NCI-H82 treated with DMSO at 0.1 percent for 48 hours (cell line): ENCODE results near the gene NOXA1.

Source experiments
- DNase-seq: peaks from one replicate; lab custom pipeline; 2025; ENCODE audit not compliant: unreplicated experiment; lab: John Stamatoyannopoulos, UW

Gene NOXA1

GRCh38 chr9:137482094-137482781, 59.0 kb downstream of the NOXA1 start:
- no peak for DNase-seq
